Astrocyte (in vitro differentiated cells and primary cell): ENCODE results near the gene ALPI.

ENCODE experiments used
- CTCF ChIP-seq: IDR thresholded peaks from 2 replicates; pipeline ENCODE4 v1.5.1; 2011; ENCODE audit warnings: low read depth, mild to moderate bottlenecking, inconsistent platforms, low read length, moderate library complexity; ENCODE audit not compliant: insufficient read depth
- EZH2 ChIP-seq: IDR thresholded peaks from 2 replicates; pipeline ENCODE4 v1.6.1; 2012; ENCODE audit warnings: mild to moderate bottlenecking, low read length, inconsistent platforms; ENCODE audit not compliant: insufficient read depth

- TF ChIP-seq CTCF (no peak), EZH2 (no peak)
Measured at GRCh38 chr2:232495292-232495691, 39.3 kb downstream of the ALPI start.
